Limb (tissue), 2 donors: ENCODE data around the gene CASP12.

Experiments used
- DNase-seq, 2 donors: peaks; one replicate each; pipeline ENCODE4 v3.0.0-alpha.2; 2016; ENCODE audit errors: extremely low spot score in 2 of 2

CASP12 gene

GRCh38 chr11:104892723-104893511 is 5.3 kb downstream of the CASP12 start:
- no peak for DNase-seq

GRCh38 chr11:104891135-104891534 is 7.1 kb downstream of the CASP12 start:
- DNase-seq, result no peak

GRCh38 chr11:104883342-104883741 is 14.9 kb downstream of the CASP12 start:
- DNase-seq, result no peak

- no peak for DNase-seq
Observed at GRCh38 chr11:104881117-104881794, 17.0 kb downstream of the CASP12 start.

GRCh38 chr11:104879514-104880190 is 18.6 kb downstream of the CASP12 start:
- no peak for DNase-seq

GRCh38 chr11:104876861-104877431 is 21.3 kb downstream of the CASP12 start:
- no peak for DNase-seq

- DNase-seq, result no peak
Observed at GRCh38 chr11:104876324-104876723, 21.9 kb downstream of the CASP12 start.

- DNase-seq, result no peak
Observed at GRCh38 chr11:104873252-104873651, 25.0 kb downstream of the CASP12 start.

GRCh38 chr11:104872393-104872792 is 25.9 kb downstream of the CASP12 start:
- no peak for DNase-seq

GRCh38 chr11:104870910-104871309 is 27.4 kb downstream of the CASP12 start:
- no peak for DNase-seq

GRCh38 chr11:104866815-104867214 is 31.4 kb downstream of the CASP12 start:
- DNase-seq, result no peak

GRCh38 chr11:104858882-104859775 is 39.1 kb downstream of the CASP12 start:
- no peak for DNase-seq

- DNase-seq, result no peak
Observed at GRCh38 chr11:104856607-104857006, 41.7 kb downstream of the CASP12 start.

GRCh38 chr11:104855965-104856364 is 42.3 kb downstream of the CASP12 start:
- DNase-seq, result no peak

- no peak for DNase-seq
Observed at GRCh38 chr11:104853276-104853675, 45.0 kb downstream of the CASP12 start.

- DNase-seq, result no peak
Observed at GRCh38 chr11:104852811-104853210, 45.4 kb downstream of the CASP12 start.

- DNase-seq, result no peak
Observed at GRCh38 chr11:104846216-104846615, 52.0 kb downstream of the CASP12 start.

- no peak for DNase-seq
Observed at GRCh38 chr11:104844451-104844850, 53.8 kb downstream of the CASP12 start.

GRCh38 chr11:104843150-104843836 is 55.0 kb downstream of the CASP12 start:
- no peak for DNase-seq

- no peak for DNase-seq
Observed at GRCh38 chr11:104841973-104842525, 56.2 kb downstream of the CASP12 start.
